DND-41 (cell line): Measurements from ENCODE around the gene CHM.

Source experiments
- ATAC-seq: fragments of 200-7000 bp; cut with Tn5 transposase; 3 replicates; pipeline ENCODE4 v1.9.1; 2021; ENCODE audit warnings: low read depth; ENCODE audit not compliant: insufficient read depth
- DNase-seq: peaks from one replicate; pipeline ENCODE4 v3.0.0-alpha.2; 2020
- H2AFZ ChIP-seq: 2 replicates; pipeline ENCODE4 v1.6.0; 2012; ENCODE audit warnings: low read depth, low read length
- H3K27ac ChIP-seq: 2 replicates; pipeline ENCODE4 v1.5.1; 2012; ENCODE audit warnings: low read length, inconsistent platforms
- H3K27me3 ChIP-seq: fragments of 200-600 bp; sonication (generic); 2 replicates; pipeline ENCODE4 v1.6.0; 2012; ENCODE audit warnings: low read length, mild to moderate bottlenecking, inconsistent platforms; ENCODE audit not compliant: insufficient read depth, poor library complexity
- H3K36me3 ChIP-seq: 2 replicates; pipeline ENCODE4 v1.5.1; 2012; ENCODE audit warnings: low read length, inconsistent platforms; ENCODE audit not compliant: insufficient read depth
- H3K4me1 ChIP-seq: 2 replicates; pipeline ENCODE4 v1.5.1; 2012; ENCODE audit warnings: mild to moderate bottlenecking, low read length; ENCODE audit not compliant: insufficient read depth
- H3K4me2 ChIP-seq: 2 replicates; pipeline ENCODE4 v1.6.0; 2012; ENCODE audit warnings: mild to moderate bottlenecking, moderate library complexity, low read length, inconsistent platforms; ENCODE audit not compliant: insufficient read depth
- H3K4me3 ChIP-seq, 2 experiments: fragments of 200-600 bp in 1 of 2; shearing (Covaris generic) in 1 of 2; 2 replicates each; pipeline ENCODE4 v1.5.1; 2012 to 2016; ENCODE audit warnings: inconsistent platforms in 2 of 2, low read length in 2 of 2, mild to moderate bottlenecking in 2 of 2, low read depth in 1 of 2, moderate library complexity in 1 of 2
- H3K79me2 ChIP-seq: 2 replicates; pipeline ENCODE4 v1.6.0; 2012; ENCODE audit warnings: low read length, inconsistent platforms; ENCODE audit not compliant: insufficient read depth
- H3K9ac ChIP-seq: 2 replicates; pipeline ENCODE4 v1.6.0; 2012; ENCODE audit warnings: low read depth, mild to moderate bottlenecking, inconsistent platforms, low read length, moderate library complexity
- H3K9me3 ChIP-seq: 2 replicates; pipeline ENCODE4 v1.5.1; 2012; ENCODE audit warnings: low read length, moderate library complexity, mild to moderate bottlenecking, inconsistent platforms; ENCODE audit not compliant: insufficient read depth, severe bottlenecking
- H4K20me1 ChIP-seq: 2 replicates; pipeline ENCODE4 v1.6.0; 2012; ENCODE audit warnings: low read length; ENCODE audit not compliant: insufficient read depth
- CTCF ChIP-seq: IDR thresholded peaks from 2 replicates; pipeline ENCODE4 v1.5.1; 2012; ENCODE audit warnings: borderline replicate concordance, low read length, moderate library complexity, mild to moderate bottlenecking; ENCODE audit not compliant: poor library complexity, severe bottlenecking; ENCODE audit errors: extremely low read depth
- EZH2 ChIP-seq: IDR thresholded peaks from 3 replicates; pipeline ENCODE4 v1.6.1; 2012; ENCODE audit warnings: borderline replicate concordance, low read depth, mild to moderate bottlenecking, moderate library complexity, low read length, inconsistent platforms; ENCODE audit not compliant: severe bottlenecking

Gene CHM

GRCh38 chrX:85865324-85865723 lies 182.0 kb downstream of the CHM start:
- Histone ChIP-seq H3K4me2 (no peak overlapping the region), H3K27ac (no peak overlapping the region), H3K9ac (no peak overlapping the region), H3K27me3 (no peaks in the 10 kb centered on the region), H3K9me3 (no peaks in the 10 kb centered on the region), H4K20me1 (no peaks in the 10 kb centered on the region), H3K79me2 (no peaks in the 10 kb centered on the region), H2AFZ (no peak overlapping the region), H3K36me3 (peaks cover 21% of the 10 kb centered on the region; the same call in 1 of the 2 replicates), H3K4me3 (no peak overlapping the region), H3K4me1 (no peaks in the 10 kb centered on the region)
- no peak for ATAC-seq
- TF ChIP-seq EZH2 = no peak
- no peak for TF ChIP-seq CTCF
- no peak for DNase-seq

- Histone ChIP-seq H2AFZ (no peak overlapping the region), H4K20me1 (no peaks in the 10 kb centered on the region), H3K9ac (no peak overlapping the region)
These were observed 187.9 kb downstream of the CHM start for GRCh38 chrX:85859426-85859825.

GRCh38 chrX:85851418-85851817 lies 195.9 kb downstream of the CHM start:
- Histone ChIP-seq H3K27me3 (no peaks in the 10 kb centered on the region), H3K9me3 (no peaks in the 10 kb centered on the region), H3K79me2 (no peaks in the 10 kb centered on the region), H3K36me3 (no peaks in the 10 kb centered on the region), H3K9ac (no peak overlapping the region), H3K27ac (no peak overlapping the region), H2AFZ (no peak overlapping the region), H3K4me1 (no peaks in the 10 kb centered on the region), H3K4me3 (no peak overlapping the region), H4K20me1 (no peaks in the 10 kb centered on the region), H3K4me2 (no peak overlapping the region)
- no peak for DNase-seq
- TF ChIP-seq EZH2 (no peak), CTCF (no peak)
- no peak for ATAC-seq

More at GRCh38 chrX:85859426-85859825, 187.9 kb downstream of the CHM start:
- no peak overlapping the region for H3K4me3 ChIP-seq
- ATAC-seq = no peak
- no peaks in the 10 kb centered on the region for H3K27me3 ChIP-seq
- TF ChIP-seq EZH2 (no peak), CTCF (no peak)
- H3K79me2 ChIP-seq = no peaks in the 10 kb centered on the region
- H3K9me3 ChIP-seq = no peaks in the 10 kb centered on the region
- no peak for DNase-seq
- peaks cover 3% of the 10 kb centered on the region; the same call in 1 of the 2 replicates for H3K36me3 ChIP-seq
- H3K4me1 ChIP-seq = no peaks in the 10 kb centered on the region
- H3K27ac ChIP-seq = no peak overlapping the region
- no peak overlapping the region for H3K4me2 ChIP-seq

- H4K20me1 ChIP-seq = no peaks in the 10 kb centered on the region
- H3K9ac ChIP-seq = no peak overlapping the region
- H3K9me3 ChIP-seq = no peaks in the 10 kb centered on the region
- TF ChIP-seq CTCF (no peak), EZH2 (no peak)
- H3K27me3 ChIP-seq = no peaks in the 10 kb centered on the region
- no peaks in the 10 kb centered on the region for H3K79me2 ChIP-seq
- no peak overlapping the region for H2AFZ ChIP-seq
- no peaks in the 10 kb centered on the region for H3K4me1 ChIP-seq
- DNase-seq (no peak), ATAC-seq (no peak)
- no peak overlapping the region for H3K4me3 ChIP-seq
- no peaks in the 10 kb centered on the region for H3K36me3 ChIP-seq
- H3K27ac ChIP-seq = no peak overlapping the region
- H3K4me2 ChIP-seq = no peak overlapping the region
These were observed 210.5 kb downstream of the CHM start for GRCh38 chrX:85836868-85837267.
